HG03432 (cell line): ENCODE data around the gene NTM.
"Not testable (repeated sequence)": the region's sequence is repeated elsewhere in the genome, so short reads cannot be mapped to it uniquely, and the experiment has no call there.

ENCODE experiments used
- ATAC-seq: cut with Tn5 transposase; IDR thresholded peaks from one replicate; pipeline ENCODE4 v1.9.1; 2021; ENCODE audit warnings: mild to moderate bottlenecking, moderate library complexity; ENCODE audit not compliant: unreplicated experiment

NTM gene

DNA sequence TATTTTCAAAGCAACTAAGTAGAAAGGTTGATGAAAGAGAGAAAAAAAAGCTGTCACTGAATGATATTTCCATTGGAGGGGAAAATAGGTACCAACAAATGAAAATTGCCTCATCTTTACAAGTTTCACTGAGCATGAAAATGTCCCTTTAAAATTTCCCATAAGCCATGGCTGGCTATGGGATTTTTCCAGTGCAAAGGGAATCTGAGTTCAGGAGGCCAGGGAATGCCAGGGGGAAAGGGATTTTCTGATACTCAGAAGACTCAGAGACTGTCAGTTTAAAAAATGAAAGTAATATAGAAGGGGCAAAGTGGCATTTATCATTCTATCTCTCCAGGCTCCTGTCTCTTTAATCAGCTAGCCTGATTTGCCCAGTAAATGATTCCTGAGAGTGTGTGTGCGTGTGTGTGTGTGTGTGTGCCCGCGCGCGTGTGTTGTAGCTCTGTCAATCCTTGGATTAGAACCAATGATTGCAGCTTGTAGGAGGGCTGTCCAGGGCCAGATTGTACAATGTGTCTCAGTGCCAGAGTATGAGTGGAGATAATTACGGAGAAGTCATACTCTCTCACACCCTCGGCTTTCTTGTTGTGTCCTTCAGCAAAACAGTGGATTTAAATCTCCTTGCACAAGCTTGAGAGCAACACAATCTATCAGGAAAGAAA, at the start of gene NTM:
Gene NTM (plus strand): TSS at position 526 of the 662 bp plus-strand sequence.
- ATAC-seq, result no peak

- ATAC-seq, result no peak
Observed at GRCh38 chr11:131324921-131325570, 45.4 kb upstream of the NTM start.

- ATAC-seq, result no peak
Observed at GRCh38 chr11:131326829-131327228, 43.6 kb upstream of the NTM start.

DNA sequence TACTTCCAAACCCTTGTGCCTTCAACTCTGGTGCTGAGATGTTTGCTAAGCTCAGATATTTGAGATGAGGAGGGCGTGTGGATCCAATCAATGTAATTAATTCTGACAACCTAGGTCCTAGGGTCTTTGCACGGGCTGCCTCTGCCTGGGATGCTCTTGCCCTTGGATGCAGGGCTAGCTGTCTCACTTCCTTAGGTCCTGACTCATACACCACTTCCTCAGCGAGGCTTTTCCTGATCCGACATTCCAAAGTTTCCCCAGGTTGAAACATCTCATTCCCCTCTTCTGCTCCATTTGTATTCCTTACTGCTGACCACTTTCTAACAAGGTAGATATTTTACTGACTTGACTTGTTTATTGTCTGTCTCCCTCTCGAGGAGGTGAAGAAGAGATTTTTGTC, 43.0 kb upstream of the NTM start:
- no peak for ATAC-seq

- no peak for ATAC-seq
Observed at GRCh38 chr11:131328843-131329242, 41.6 kb upstream of the NTM start.

- ATAC-seq, result no peak
Observed at GRCh38 chr11:131331010-131331409, 39.4 kb upstream of the NTM start.

DNA sequence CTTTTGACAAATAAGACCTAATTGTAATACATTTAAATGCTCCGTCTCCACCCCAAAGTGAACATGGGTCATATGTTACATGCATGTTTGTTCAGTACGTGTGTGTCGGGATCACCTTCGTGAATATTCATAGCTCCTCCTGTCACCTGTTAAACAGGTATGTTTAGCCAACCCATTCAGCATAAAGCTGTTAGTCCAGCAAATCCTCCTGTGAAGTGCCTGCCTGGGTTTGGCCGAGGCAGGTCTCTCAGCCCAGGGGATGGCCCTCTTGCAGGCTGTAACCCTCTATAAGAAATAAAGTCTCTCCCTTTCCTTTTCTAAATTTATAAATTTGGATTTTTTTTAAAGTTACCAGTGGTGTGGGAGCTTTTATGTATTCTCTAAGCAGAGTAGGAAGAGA, 38.9 kb upstream of the NTM start:
- ATAC-seq, result no peak

GRCh38 chr11:131334601-131335000, 35.8 kb upstream of the NTM start:
- no peak for ATAC-seq

DNA sequence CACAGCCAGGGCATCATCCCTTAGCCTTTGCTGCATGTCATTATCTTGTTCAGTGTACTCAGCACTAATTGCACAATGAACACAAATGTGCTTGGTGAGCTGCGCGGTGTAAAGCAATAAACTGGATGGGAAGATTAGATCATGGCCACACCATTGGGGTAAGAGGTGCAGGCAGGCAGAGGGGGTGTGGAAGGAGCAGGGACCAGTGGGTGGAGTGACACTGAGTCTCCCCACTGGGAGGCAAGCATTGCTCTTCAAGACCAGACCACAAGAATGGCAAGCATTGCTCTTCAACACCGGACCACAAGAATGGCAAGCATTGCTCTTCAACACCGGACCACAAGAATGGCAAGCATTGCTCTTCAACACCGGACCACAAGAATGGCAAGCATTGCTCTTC, 28.5 kb upstream of the NTM start:
- ATAC-seq, result not testable (repeated sequence)

DNA sequence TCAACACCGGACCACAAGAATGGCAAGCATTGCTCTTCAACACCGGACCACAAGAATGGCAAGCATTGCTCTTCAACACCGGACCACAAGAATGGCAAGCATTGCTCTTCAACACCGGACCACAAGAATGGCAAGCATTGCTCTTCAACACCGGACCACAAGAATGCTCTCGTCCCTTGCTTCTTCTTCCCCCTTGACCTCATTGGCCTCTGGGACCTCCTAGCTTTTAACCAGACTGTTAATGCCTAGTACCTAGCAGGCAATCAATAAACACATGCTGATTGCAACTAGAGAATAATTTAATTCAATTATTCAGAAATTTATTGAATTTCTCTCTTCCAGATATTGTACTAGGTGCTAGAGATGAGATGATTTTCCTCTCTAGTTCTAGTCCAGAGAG, 28.0 kb upstream of the NTM start:
- not testable (repeated sequence) for ATAC-seq

DNA sequence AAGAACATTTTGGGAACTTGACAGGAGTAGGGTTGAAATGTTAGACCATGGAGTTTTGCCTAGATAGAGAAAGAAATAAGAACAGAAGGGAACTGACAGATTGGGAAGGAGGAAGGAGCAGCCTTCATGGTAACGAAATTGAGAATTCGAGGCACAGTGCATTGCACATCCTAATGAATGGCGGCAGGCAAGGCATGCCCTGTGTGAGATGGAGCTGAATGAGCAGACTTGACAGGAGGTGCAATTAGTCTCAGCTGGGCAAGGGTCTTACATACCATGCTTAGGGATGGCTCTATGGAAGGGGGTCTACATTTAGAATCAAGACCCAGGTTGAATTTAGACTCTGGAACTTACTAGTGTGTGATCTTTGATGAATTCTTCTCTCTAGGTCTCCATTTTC, 25.0 kb upstream of the NTM start:
- no peak for ATAC-seq

GRCh38 chr11:131349368-131350086, 20.9 kb upstream of the NTM start:
- ATAC-seq, result no peak

- ATAC-seq, result no peak
Observed at GRCh38 chr11:131350872-131351271, 19.5 kb upstream of the NTM start.

DNA sequence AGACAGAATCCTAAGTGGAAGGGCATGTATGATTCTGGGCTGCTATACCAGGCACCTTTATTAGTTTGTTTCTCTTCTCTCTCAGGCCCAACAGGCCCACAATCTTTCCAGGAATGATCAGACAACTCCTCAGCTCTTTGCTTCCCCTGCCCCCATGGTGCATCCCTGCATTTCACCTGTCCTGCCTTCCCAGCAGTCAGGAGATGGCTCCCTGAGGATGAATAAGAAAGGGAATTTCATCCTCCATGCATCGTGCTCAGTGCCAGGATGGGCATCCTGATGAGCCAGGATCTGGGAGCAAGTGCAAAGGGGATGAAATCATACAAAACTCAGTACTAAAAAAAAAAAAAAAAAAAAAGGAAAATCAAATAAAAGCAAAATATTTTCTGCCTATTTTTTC, 18.6 kb upstream of the NTM start:
- ATAC-seq, result no peak

DNA sequence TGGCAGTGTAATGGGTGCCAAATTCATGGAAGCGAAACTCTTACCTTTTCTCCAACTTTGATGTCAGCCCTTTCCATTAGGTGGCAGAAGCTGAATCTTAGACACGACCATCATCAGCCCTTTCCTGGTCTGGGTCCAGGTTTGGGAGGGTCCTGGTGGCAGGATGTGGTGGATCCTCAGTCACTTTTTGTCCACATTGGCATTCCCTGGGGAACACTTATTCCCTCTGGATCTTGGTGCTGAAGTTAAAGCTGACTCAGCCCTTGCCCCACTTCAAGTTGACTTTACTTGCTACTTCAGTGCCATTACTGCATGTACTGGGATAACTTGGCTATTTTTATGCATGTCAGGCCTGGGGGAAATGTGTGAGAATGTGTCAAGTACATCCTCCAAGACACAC, 16.6 kb upstream of the NTM start:
- ATAC-seq, result no peak

- ATAC-seq, result no peak
Observed at GRCh38 chr11:131354251-131354701, 16.1 kb upstream of the NTM start.

GRCh38 chr11:131356206-131356605, 14.2 kb upstream of the NTM start:
- no peak for ATAC-seq

DNA sequence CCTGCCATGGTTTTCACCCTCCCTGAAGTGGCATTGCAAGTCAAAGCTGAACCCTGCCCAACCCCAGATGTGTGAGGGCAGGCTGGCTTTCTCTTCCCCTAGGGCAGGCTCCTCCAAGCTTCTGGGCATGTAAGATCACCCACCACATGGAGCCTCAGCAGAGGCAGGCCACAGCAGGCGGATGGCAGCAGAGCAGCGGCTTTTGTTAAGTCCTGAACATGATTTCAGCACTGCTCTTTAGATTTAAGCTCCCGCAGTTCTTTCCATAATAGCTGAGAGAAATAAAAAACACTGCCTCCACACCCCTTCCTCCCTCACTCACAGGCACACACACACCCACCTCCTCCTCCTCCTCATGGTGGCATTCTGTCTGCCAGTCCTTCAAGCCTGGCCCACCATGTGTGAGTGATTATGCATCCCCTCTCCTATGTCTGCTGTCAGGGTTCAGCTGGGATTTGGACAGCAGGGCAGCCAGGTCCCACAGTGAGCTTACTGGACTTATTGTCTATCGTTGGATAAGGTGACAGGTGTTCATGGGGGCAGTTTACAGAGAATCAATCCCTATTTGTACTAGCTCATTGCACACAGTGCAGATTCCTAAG, 5.0 kb upstream of the NTM start:
- ATAC-seq, result no peak

DNA sequence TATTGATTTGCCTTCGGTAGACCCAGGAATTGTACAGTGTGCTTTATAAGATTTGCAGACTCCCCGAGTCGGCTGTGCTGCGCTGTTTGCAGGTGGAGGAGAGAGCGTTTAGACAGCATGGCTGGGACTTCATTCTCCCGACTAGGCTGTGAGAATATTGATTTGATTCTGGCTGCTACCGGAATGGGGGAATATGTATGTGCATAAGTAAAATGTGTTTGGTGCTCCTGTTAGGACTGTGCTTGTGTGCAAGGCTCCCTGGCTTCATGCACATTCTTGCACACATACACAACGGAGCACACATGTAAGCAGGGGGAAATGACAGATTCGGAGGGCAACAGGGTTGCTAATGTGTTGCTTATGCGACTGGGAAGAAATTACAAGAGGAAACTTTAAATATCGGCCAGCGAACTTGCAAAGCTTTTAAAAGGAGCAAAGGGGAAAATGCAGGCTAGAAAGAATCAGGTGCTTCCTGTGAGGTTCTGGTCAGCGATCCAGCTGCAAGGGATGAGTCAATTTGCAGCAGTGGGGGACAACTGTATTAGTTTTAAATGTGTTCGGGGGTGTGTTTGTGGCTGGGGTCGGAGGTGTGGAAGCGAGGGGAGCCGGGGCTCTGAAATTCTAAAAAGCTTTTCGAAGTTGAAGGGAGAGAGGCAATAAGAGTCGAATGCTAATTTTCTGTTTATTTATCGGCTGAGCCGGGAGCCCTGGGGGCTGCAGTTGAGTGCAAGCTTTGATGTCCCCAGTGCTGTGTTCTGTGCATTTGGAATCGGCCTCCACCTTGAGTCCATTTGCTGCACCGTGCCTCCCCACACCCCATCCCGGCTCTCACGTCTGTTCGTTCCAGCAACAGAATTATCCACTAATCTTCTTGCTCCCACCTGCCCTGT, 731 bp downstream of the NTM start:
- no peak for ATAC-seq

GRCh38 chr11:131371791-131372104, 1.3 kb downstream of the NTM start:
- ATAC-seq, result no peak
